Upper lobe of right lung (tissue), 1 donor: ENCODE data around the gene PAX4. TPM values are rescaled to one million over a fixed set of nuclear protein-coding genes. Genes with fewer than 3 reads are reported as not detected.

ENCODE experiments used
- ATAC-seq: fragments of 200-7000 bp; cut with Tn5 transposase; one replicate; pipeline ENCODE4 v1.9.1; 2020; ENCODE audit warnings: mild to moderate bottlenecking, moderate library complexity
- DNase-seq: peaks from one replicate; pipeline ENCODE4 v3.0.0-alpha.2; 2020
- H3K27ac ChIP-seq: fragments of 200-600 bp; one replicate; pipeline ENCODE4 v1.8.0; 2022
- H3K27me3 ChIP-seq: fragments of 200-600 bp; one replicate; pipeline ENCODE4 v1.8.0; 2022; ENCODE audit warnings: mild to moderate bottlenecking
- H3K36me3 ChIP-seq: fragments of 200-600 bp; one replicate; pipeline ENCODE4 v1.8.0; 2022
- H3K4me1 ChIP-seq: fragments of 200-600 bp; one replicate; pipeline ENCODE4 v1.8.0; 2022
- H3K4me3 ChIP-seq: fragments of 200-600 bp; one replicate; pipeline ENCODE4 v1.8.0; 2022; ENCODE audit warnings: mild to moderate bottlenecking
- H3K9me3 ChIP-seq: fragments of 200-600 bp; one replicate; pipeline ENCODE4 v1.8.0; 2022
- intact Hi-C: fragments of 100-400 bp; cut with DNase I; formaldehyde crosslinking; loops from one replicate; pipeline ENCODE4 v1.11.0; 2022
- long read RNA-seq: library from polyadenylated mRNA; unstranded; transcript quantifications from one replicate; pipeline ENCODE4 v2.0.0, GENCODE V29; 2021
- total RNA-seq: library from RNA; stranded (reverse); fragmentation: NEBNext Ultra II Directional; extraction: Animal tissue kit (Norgen Biotek cat#: 25700); gene quantifications from one replicate; pipeline ENCODE4 v1.2.1, GENCODE V29; 2021
- TF ChIP-seq, protein P1 (sequence below): fragments of 200-600 bp; IDR thresholded peaks from one replicate; pipeline ENCODE4 v1.8.0; 2022; ENCODE audit warnings: antibody characterized with exemption
- donor health status: DM: no; HTN: yes; CAD: no; lungs with severe emphysema.

The PAX4 gene, protein sequence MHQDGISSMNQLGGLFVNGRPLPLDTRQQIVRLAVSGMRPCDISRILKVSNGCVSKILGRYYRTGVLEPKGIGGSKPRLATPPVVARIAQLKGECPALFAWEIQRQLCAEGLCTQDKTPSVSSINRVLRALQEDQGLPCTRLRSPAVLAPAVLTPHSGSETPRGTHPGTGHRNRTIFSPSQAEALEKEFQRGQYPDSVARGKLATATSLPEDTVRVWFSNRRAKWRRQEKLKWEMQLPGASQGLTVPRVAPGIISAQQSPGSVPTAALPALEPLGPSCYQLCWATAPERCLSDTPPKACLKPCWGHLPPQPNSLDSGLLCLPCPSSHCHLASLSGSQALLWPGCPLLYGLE
- not detected for total RNA-seq
- long read RNA-seq, result 0 reads

DNA sequence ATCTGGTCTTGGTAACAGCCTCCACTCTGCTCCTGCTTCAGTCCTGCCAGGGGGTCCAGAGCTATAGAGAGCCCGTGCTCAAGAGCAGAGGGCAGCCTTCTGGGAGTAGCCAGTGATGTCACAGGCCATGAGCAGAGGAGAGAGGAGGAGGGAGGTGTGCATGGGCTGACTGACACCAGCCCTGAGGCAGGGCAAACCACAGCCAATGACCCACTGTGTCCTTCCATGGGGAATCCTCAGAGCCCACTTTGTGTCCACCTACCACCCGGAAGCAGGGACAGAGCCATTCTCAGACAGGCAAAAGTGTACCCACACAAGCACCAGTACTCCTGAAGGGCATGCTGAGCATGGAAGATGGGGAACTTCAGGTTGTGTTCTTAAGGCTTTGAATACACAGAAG, at the start of gene PAX4:
Gene PAX4, minus strand, starts transcription at position 101 of the 400 bp plus-strand sequence. CDS start 2,214 bp downstream, outside the sequence.
- Histone ChIP-seq H3K4me1 (no peaks in the 10 kb centered on the region), H3K9me3 (no peaks in the 10 kb centered on the region), H3K4me3 (no peak within 1 kb of the TSS), H3K27me3 (peaks cover 43% of the 10 kb centered on the region), H3K27ac (no peak within 1 kb of the TSS), H3K36me3 (no peaks in the 10 kb centered on the region)
- intact Hi-C loops, result no loop called here
- TF ChIP-seq, protein P1, sequence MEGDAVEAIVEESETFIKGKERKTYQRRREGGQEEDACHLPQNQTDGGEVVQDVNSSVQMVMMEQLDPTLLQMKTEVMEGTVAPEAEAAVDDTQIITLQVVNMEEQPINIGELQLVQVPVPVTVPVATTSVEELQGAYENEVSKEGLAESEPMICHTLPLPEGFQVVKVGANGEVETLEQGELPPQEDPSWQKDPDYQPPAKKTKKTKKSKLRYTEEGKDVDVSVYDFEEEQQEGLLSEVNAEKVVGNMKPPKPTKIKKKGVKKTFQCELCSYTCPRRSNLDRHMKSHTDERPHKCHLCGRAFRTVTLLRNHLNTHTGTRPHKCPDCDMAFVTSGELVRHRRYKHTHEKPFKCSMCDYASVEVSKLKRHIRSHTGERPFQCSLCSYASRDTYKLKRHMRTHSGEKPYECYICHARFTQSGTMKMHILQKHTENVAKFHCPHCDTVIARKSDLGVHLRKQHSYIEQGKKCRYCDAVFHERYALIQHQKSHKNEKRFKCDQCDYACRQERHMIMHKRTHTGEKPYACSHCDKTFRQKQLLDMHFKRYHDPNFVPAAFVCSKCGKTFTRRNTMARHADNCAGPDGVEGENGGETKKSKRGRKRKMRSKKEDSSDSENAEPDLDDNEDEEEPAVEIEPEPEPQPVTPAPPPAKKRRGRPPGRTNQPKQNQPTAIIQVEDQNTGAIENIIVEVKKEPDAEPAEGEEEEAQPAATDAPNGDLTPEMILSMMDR, result no peak
- DNase-seq, result no peak
- no peak for ATAC-seq

DNA sequence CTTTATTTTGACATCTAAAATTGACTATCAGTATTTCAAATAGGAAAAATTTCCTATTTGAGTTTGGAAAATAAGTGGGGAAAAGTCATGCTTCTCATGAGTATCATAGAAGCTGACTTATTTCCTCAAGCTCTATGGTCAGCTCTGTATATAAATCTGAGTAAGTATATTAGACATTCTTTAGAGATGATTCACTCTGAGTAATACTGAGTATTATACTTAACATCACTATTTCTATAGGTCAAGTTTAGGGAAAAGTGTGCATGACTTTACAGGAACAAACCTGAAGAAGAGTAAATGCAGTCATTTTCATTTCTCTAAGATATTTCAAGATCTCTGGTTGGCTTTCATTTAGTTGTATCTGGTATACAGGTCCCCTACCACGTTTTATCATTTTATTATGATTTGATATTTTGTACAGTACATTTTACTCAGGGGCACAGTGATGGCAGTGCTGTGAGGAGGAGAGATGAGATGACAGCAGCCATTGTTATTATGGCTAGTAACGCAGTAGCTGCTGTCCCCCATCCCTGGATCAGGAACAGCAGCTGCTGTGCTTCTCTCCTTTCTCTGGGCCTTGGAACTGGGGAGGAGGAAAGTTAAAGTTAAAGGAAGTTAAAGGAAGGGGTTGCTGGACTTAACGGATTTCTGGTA, 49.2 kb upstream of the PAX4 start:
- TF ChIP-seq, protein P1, result no peak
- no peak overlapping the region for H3K4me3 ChIP-seq
- H3K27me3 ChIP-seq, result no peaks in the 10 kb centered on the region
- H3K9me3 ChIP-seq, result no peaks in the 10 kb centered on the region
- peaks cover 3% of the 10 kb centered on the region for H3K4me1 ChIP-seq
- DNase-seq, result no peak
- intact Hi-C loops, result no loop called here
- H3K36me3 ChIP-seq, result no peaks in the 10 kb centered on the region
- H3K27ac ChIP-seq, result no peak overlapping the region
- ATAC-seq, result no peak

DNA sequence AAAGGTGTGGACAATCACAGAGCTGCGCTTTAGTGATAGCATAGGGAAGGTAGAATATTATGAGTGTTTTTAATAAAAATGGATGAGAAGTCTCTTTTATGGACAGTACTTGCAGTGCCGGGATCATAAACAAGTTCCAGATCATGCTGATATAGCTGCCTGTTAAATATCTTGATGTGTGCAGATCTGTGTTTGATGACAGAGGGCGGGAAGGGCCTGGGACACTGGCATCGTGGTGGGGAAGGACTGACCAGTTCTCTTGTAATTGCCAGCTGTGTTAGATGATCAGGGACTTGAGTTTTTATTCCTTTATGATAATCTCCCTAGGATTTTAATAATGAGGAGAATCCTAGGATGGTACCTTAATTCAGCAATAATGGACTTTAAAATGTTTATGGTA, 48.7 kb upstream of the PAX4 start:
- DNase-seq, result no peak
- intact Hi-C loops, result no loop called here
- H3K36me3 ChIP-seq, result peaks cover 2% of the 10 kb centered on the region

DNA sequence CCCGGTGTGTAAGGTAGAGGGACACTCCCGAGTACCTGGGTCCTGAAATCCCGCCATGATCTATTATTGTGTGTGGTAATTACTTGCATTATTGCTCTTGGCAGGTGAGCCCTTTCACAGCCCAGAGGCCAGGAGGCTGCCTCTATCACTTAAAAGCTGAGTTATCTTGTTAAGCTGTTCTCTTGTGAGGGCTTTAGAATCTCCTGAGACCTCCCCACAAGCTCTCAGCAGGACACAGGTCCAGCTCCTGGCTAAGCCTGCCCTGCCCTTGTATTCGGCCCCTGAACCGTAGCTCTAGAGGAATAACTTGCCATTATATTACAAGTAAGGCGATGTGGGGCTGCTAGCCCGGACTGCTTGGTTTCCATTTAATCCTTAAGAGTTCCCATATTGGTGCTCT, 48.0 kb upstream of the PAX4 start:
- DNase-seq, result no peak
- Histone ChIP-seq H3K27ac (no peak overlapping the region), H3K27me3 (no peaks in the 10 kb centered on the region), H3K9me3 (no peaks in the 10 kb centered on the region), H3K4me3 (no peak overlapping the region), H3K36me3 (peaks cover 7% of the 10 kb centered on the region), H3K4me1 (peaks cover 3% of the 10 kb centered on the region)
- TF ChIP-seq, protein P1, result no peak
- intact Hi-C loops, result no loop called here
- ATAC-seq, result no peak

More for the DNA sequence above, 48.7 kb upstream of the PAX4 start:
- Histone ChIP-seq H3K27me3 (no peaks in the 10 kb centered on the region), H3K4me1 (peaks cover 3% of the 10 kb centered on the region), H3K4me3 (no peak overlapping the region), H3K9me3 (no peaks in the 10 kb centered on the region), H3K27ac (no peak overlapping the region)
- no peak for ATAC-seq
- TF ChIP-seq, protein P1, result no peak

DNA sequence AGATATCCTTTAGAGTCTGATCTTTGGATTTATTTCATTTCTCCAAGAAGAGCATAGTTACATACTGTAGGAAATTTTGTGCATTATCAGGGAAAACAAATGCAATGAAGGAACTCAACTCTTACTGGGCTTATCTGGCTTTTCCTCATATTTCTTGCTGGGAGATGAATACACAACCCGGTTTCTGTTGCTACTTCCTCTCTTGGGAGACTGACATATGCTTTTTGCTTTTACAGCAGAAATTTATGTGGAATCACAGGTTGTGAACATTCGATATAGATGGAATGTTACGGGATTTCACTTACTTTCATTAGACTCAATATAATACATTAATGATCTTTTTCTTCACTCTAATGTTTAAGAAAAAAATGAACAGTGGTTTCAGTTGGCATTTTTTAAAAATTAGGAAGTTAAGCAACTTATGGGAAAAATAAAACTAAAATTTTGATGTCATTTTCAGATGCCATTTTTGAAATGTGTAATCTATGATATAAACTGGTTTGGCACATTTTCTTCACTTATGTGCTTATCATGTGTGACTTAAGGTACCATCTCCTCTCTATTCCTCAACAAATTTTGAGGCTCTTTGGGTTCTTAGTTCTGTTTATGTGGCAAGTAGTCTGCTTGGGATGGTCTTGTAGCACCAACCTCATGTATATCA, 41.2 kb upstream of the PAX4 start:
- TF ChIP-seq, protein P1, result no peak
- no peak for DNase-seq
- H3K9me3 ChIP-seq, result no peaks in the 10 kb centered on the region
- H3K36me3 ChIP-seq, result peaks cover 7% of the 10 kb centered on the region
- H3K4me3 ChIP-seq, result no peak overlapping the region
- ATAC-seq, result no peak
- H3K27me3 ChIP-seq, result no peaks in the 10 kb centered on the region
- no peak overlapping the region for H3K27ac ChIP-seq
- intact Hi-C loops, result no loop called here
- H3K4me1 ChIP-seq, result peaks cover 17% of the 10 kb centered on the region
